GM12878 (cell line): ENCODE data around the gene FIBCD1. TPM values are rescaled to one million over a fixed set of nuclear protein-coding genes. Genes with fewer than 3 reads are reported as not detected.

Experiments used
- ASH2L ChIP-seq: fragments of 300-600, 200-600 bp; sonication (generic); IDR thresholded peaks from 2 replicates; pipeline ENCODE4 v1.6.1; 2017; ENCODE audit warnings: low read depth, mild to moderate bottlenecking, borderline replicate concordance
- BCL11A ChIP-seq: IDR thresholded peaks from 2 replicates; pipeline ENCODE4 v1.6.1; 2011; ENCODE audit warnings: low read depth, low read length
- CBX3 ChIP-seq: fragments of 200-600 bp; sonication (generic); IDR thresholded peaks from 2 replicates; pipeline ENCODE4 v1.6.1; 2016; ENCODE audit warnings: low read depth, borderline replicate concordance
- CHD1 ChIP-seq: IDR thresholded peaks from 2 replicates; pipeline ENCODE4 v1.6.1; 2012; ENCODE audit warnings: low read depth, low read length, improper control_type of control experiment
- FOXK2 ChIP-seq: fragments of 450-650 bp; IDR thresholded peaks from 2 replicates; pipeline ENCODE4 v1.6.1; 2017; ENCODE audit warnings: mild to moderate bottlenecking, moderate library complexity
- HDAC2 ChIP-seq: fragments of 200-600 bp; sonication (generic); IDR thresholded peaks from 2 replicates; pipeline ENCODE4 v1.6.1; 2017
- IKZF2 ChIP-seq, 2 experiments: fragments of 450-650 bp; IDR thresholded peaks; 2 replicates each; pipeline ENCODE4 v1.6.1; 2017; ENCODE audit warnings: mild to moderate bottlenecking in 2 of 2, moderate library complexity in 2 of 2
- POLR2AphosphoS5 ChIP-seq: IDR thresholded peaks from 2 replicates; pipeline ENCODE4 v1.6.1; 2011; ENCODE audit warnings: mild to moderate bottlenecking, low read length, inconsistent platforms
- RUNX3 ChIP-seq: IDR thresholded peaks from 2 replicates; pipeline ENCODE4 v1.6.1; 2012; ENCODE audit warnings: low read length, inconsistent platforms
- STAT3 ChIP-seq: IDR thresholded peaks from 2 replicates; pipeline ENCODE4 v1.6.1; 2011; ENCODE audit warnings: low read depth, low read length, improper control_type of control experiment
- TAF1 ChIP-seq: IDR thresholded peaks from 2 replicates; pipeline ENCODE4 v1.6.1; 2011; ENCODE audit warnings: mild to moderate bottlenecking, low read depth, low read length, borderline replicate concordance
- TCF3 ChIP-seq: IDR thresholded peaks from 2 replicates; pipeline ENCODE4 v1.6.1; 2012; ENCODE audit warnings: low read depth, mild to moderate bottlenecking, low read length, borderline replicate concordance; ENCODE audit not compliant: insufficient read depth
- polyA plus RNA-seq, 11 experiments: library from polyadenylated mRNA; depleted of rRNA in 4 of 11; unstranded in 6 of 11; stranded (reverse) in 5 of 11; fragments of >200 nt; fragmentation: Nextera tagmentation in 4 of 11; fragmentation: Illumina TruSeq in 1 of 11; extraction: Ambion mirVana in 4 of 11; extraction: Trizol in 1 of 11; gene quantifications; 1 replicate in 1 of 11; 2 replicates in 10 of 11; pipeline versions ENCODE4 v1.2.1 to v1.2.3, GENCODE V29; 2011 to 2016; ENCODE audit warnings: inconsistent platforms in 2 of 11, missing spikeins in 2 of 11, low read depth in 1 of 11
- total RNA-seq, 4 experiments: library from RNA; depleted of rRNA in 3 of 4; stranded (reverse); fragments of >200 nt in 3 of 4; fragmentation: Illumina TruSeq in 1 of 4; extraction: Trizol in 1 of 4; gene quantifications; 2 replicates each; pipeline versions ENCODE4 v1.2.1 to v1.2.3, GENCODE V29; 2013 to 2021
- TF ChIP-seq, protein P1 (sequence below): fragments of 450-650 bp; formaldehyde crosslinking; IDR thresholded peaks from 2 replicates; pipeline ENCODE4 v1.4.0; 2020; ENCODE audit warnings: mild to moderate bottlenecking, moderate library complexity
- TF ChIP-seq, protein P2 (sequence below): fragments of 450-650 bp; IDR thresholded peaks from 2 replicates; pipeline ENCODE4 v1.6.1; 2016; ENCODE audit warnings: mild to moderate bottlenecking
- TF ChIP-seq, protein P3 (sequence below): IDR thresholded peaks from 2 replicates; pipeline ENCODE4 v1.6.1; 2012; ENCODE audit warnings: improper control_type of control experiment, low read depth, low read length; ENCODE audit not compliant: insufficient replicate concordance
- TF ChIP-seq, protein P4 (sequence below): IDR thresholded peaks from 2 replicates; pipeline ENCODE4 v1.6.1; 2011; ENCODE audit warnings: mild to moderate bottlenecking, low read depth, low read length, moderate library complexity; ENCODE audit not compliant: insufficient replicate concordance

FIBCD1 gene
- total and polyA plus RNA-seq, 10 of the 15 experiments (the other 5 are each of a cell fraction or from before 2014, with no cell fraction given): 0.04 to 0.95 (median 0.25) TPM; not detected in 6

DNA sequence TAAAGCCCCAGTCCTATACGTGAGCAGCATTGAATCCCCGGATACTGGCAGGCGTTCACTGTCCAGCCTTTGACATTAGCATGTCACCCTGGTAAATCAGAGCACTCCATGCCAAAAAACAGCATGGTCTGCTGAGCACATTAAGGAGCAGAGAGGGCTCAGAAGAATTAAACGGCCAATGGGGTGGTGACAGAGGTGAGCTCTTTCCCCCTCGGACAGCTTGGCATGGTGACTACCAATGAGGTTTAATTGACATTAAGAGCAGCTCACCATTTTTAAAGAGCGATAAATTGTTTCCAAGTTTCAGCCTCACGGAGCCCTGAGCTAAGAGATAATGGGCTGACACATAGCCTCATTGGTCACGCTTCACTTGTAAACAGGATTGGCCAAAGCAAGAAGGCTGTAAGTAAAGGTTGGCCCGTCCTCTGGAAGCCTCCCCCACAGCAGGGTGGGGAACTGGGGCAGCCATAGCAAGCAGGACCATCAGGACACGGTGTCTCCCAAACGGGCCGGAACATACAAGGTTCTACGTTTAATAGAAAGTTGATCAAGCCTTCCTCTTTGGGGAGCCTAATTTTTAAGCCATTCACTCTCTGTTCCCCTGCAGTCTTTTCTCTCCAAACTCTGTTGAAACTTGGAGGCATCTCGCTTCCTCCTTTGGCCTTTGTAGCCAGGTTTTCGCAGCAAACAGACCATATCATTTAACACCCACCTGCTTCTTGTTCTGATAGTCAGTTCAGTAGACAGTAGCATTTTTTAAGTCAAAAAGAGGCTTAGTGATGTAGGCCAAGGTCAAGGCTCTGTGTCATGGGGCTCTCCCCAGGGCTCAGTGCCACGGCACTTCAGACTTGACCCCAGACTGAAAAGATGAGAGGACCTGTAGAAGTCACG, 68.3 kb downstream of the FIBCD1 start (continued):
- TF ChIP-seq RUNX3 (peak; percentile 48), FOXK2 (no peak), POLR2AphosphoS5 (no peak), TAF1 (no peak), BCL11A (peak; percentile 45; the same call in 1 of the 2 replicates), TCF3 (no peak), HDAC2 (no peak), CBX3 (no peak), ASH2L (no peak), CHD1 (no peak), IKZF2 (IDR thresholded peaks at IDR 0.05) (peak; percentile 67 to 71; a peak in 2 of 4 replicates), STAT3 (no peak)
- TF ChIP-seq, protein P1, sequence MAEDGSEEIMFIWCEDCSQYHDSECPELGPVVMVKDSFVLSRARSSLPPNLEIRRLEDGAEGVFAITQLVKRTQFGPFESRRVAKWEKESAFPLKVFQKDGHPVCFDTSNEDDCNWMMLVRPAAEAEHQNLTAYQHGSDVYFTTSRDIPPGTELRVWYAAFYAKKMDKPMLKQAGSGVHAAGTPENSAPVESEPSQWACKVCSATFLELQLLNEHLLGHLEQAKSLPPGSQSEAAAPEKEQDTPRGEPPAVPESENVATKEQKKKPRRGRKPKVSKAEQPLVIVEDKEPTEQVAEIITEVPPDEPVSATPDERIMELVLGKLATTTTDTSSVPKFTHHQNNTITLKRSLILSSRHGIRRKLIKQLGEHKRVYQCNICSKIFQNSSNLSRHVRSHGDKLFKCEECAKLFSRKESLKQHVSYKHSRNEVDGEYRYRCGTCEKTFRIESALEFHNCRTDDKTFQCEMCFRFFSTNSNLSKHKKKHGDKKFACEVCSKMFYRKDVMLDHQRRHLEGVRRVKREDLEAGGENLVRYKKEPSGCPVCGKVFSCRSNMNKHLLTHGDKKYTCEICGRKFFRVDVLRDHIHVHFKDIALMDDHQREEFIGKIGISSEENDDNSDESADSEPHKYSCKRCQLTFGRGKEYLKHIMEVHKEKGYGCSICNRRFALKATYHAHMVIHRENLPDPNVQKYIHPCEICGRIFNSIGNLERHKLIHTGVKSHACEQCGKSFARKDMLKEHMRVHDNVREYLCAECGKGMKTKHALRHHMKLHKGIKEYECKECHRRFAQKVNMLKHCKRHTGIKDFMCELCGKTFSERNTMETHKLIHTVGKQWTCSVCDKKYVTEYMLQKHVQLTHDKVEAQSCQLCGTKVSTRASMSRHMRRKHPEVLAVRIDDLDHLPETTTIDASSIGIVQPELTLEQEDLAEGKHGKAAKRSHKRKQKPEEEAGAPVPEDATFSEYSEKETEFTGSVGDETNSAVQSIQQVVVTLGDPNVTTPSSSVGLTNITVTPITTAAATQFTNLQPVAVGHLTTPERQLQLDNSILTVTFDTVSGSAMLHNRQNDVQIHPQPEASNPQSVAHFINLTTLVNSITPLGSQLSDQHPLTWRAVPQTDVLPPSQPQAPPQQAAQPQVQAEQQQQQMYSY: no peak
- TF ChIP-seq, protein P2, sequence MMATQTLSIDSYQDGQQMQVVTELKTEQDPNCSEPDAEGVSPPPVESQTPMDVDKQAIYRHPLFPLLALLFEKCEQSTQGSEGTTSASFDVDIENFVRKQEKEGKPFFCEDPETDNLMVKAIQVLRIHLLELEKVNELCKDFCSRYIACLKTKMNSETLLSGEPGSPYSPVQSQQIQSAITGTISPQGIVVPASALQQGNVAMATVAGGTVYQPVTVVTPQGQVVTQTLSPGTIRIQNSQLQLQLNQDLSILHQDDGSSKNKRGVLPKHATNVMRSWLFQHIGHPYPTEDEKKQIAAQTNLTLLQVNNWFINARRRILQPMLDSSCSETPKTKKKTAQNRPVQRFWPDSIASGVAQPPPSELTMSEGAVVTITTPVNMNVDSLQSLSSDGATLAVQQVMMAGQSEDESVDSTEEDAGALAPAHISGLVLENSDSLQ: no peak
- TF ChIP-seq, protein P3, sequence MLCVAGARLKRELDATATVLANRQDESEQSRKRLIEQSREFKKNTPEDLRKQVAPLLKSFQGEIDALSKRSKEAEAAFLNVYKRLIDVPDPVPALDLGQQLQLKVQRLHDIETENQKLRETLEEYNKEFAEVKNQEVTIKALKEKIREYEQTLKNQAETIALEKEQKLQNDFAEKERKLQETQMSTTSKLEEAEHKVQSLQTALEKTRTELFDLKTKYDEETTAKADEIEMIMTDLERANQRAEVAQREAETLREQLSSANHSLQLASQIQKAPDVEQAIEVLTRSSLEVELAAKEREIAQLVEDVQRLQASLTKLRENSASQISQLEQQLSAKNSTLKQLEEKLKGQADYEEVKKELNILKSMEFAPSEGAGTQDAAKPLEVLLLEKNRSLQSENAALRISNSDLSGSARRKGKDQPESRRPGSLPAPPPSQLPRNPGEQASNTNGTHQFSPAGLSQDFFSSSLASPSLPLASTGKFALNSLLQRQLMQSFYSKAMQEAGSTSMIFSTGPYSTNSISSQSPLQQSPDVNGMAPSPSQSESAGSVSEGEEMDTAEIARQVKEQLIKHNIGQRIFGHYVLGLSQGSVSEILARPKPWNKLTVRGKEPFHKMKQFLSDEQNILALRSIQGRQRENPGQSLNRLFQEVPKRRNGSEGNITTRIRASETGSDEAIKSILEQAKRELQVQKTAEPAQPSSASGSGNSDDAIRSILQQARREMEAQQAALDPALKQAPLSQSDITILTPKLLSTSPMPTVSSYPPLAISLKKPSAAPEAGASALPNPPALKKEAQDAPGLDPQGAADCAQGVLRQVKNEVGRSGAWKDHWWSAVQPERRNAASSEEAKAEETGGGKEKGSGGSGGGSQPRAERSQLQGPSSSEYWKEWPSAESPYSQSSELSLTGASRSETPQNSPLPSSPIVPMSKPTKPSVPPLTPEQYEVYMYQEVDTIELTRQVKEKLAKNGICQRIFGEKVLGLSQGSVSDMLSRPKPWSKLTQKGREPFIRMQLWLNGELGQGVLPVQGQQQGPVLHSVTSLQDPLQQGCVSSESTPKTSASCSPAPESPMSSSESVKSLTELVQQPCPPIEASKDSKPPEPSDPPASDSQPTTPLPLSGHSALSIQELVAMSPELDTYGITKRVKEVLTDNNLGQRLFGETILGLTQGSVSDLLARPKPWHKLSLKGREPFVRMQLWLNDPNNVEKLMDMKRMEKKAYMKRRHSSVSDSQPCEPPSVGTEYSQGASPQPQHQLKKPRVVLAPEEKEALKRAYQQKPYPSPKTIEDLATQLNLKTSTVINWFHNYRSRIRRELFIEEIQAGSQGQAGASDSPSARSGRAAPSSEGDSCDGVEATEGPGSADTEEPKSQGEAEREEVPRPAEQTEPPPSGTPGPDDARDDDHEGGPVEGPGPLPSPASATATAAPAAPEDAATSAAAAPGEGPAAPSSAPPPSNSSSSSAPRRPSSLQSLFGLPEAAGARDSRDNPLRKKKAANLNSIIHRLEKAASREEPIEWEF: no peak
- TF ChIP-seq, protein P4, sequence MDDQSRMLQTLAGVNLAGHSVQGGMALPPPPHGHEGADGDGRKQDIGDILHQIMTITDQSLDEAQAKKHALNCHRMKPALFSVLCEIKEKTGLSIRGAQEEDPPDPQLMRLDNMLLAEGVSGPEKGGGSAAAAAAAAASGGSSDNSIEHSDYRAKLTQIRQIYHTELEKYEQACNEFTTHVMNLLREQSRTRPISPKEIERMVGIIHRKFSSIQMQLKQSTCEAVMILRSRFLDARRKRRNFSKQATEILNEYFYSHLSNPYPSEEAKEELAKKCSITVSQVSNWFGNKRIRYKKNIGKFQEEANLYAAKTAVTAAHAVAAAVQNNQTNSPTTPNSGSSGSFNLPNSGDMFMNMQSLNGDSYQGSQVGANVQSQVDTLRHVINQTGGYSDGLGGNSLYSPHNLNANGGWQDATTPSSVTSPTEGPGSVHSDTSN: no peak
